ENCODE measurements around the gene RASL10A. TPM values are rescaled to one million over a fixed set of nuclear protein-coding genes. Genes with fewer than 3 reads are reported as not detected.
"Not testable (repeated sequence)": the region's sequence is repeated elsewhere in the genome, so short reads cannot be mapped to it uniquely, and the experiment has no call there.

The RASL10A gene, protein sequence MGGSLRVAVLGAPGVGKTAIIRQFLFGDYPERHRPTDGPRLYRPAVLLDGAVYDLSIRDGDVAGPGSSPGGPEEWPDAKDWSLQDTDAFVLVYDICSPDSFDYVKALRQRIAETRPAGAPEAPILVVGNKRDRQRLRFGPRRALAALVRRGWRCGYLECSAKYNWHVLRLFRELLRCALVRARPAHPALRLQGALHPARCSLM
- 0.21 TPM for total RNA-seq

DNA sequence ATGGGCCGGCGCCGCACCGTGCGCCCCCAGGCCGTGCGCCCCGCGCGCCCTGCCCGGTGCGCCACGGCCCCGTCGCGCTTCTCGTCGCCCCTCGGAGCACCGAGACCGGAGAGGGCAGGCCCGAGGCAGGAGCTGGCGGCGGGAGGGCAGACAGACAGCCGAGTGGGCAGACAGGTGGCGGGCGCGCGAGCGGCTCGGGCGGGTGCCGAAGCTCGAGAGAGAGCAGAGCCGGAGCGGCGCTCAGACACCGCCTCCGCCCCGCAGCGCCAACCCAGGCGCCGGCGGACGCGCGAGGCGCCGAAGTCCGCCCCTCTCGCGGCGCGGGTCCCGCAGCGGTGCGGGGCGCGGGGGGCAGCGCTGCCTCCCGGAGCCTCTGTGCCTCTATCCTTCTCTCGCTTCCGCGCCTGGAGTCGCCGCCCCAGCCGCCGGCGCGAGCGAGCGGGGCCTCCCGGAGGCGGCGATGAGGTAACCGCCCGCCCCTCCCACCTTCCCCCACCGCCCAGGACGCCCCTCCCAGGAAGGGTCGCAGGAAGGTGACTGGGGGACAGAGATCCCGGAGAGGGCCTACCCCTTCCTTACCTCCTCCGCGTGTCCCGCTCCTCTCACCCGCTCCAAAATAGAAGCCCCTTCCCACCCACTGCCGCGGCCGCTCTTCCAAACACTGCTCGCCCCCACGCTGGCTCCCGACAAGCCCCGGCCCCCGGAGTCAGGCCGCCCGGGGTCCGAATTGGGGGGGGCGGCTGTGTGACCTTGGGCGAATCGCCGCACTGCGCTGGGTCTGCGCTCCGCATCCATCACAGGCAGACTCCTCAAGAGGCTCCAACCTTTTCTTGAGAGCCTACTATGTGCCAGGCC lies at the start of gene RASL10A:
RASL10A (minus strand) TSS at position 412 of the 855 bp plus-strand sequence. CDS start 451 bp downstream, outside the sequence.
- Histone ChIP-seq H3K27me3 (ENCODE audit: insufficient read depth, low read length) (peaks cover 32% of the 10 kb centered on the region), H3K4me3 (ENCODE audit: low read length) (no peak within 1 kb of the TSS)

DNA sequence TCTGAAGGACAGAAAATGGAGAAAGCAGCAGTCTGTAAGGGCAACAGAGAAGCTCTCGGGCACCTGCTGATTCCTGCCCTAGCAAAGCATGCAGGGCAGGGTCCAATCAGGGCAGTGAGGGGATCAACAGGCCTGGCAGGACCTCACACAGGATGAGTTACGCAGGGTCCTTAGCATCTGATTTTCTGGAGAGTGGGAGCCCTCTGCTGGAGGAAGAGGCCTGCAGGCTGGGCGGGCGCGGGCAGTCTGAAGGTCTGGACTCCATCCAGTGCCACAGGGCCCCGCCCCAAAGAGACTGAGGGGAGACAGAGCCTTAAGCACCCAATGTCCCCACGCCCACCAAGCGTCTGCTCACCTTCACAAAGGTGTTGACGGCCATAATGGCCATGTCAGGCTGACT lies 44.0 kb upstream of the RASL10A start:
- Histone ChIP-seq H3K4me1 (ENCODE audit: insufficient read depth, low read length) (peaks cover 12% of the 10 kb centered on the region), H3K27me3 (ENCODE audit: insufficient read depth, low read length) (no peaks in the 10 kb centered on the region), H3K9me3 (ENCODE audit: low read depth, low read length) (no peaks in the 10 kb centered on the region), H3K4me3 (ENCODE audit: low read length) (no peak overlapping the region)

More for the DNA sequence above, at the start of gene RASL10A:
- Histone ChIP-seq H3K9me3 (ENCODE audit: low read depth, low read length) (no peaks in the 10 kb centered on the region), H3K4me1 (ENCODE audit: insufficient read depth, low read length) (peaks cover 22% of the 10 kb centered on the region)

DNA sequence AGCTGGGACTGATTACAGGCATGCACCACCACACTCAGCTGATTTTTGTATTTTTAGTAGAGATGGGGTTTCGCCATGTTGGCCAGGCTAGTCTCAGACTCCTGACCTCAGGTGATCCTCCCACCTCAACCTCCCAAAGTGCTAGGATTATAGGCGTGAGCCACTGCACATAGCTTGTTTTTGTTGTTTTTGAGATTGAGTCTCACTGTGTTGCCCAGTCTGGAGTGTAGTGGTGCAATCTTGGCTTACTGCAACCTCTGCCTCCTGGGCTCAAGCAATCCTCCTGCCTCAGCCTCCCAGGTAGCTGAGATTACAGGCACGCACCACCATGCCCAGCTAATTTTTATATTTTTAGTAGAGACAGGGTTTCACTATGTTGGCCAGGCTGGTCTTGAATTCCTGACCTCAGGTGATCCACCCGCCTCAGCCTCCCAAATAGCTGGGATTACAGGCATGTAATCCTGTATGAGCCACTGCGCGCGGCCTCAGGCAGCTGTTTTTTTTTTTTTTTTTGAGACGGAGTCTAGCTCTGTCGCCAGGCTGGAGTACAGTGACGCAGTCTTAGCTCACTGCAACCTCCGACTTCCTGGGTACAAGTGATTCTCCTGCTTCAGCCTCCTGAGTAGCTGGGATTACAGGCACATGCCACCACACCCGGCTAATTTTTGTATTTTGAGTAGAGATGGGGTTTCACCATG lies 41.8 kb upstream of the RASL10A start:
- not testable (repeated sequence) for H3K4me1 ChIP-seq (ENCODE audit: insufficient read depth, low read length); H3K27me3 ChIP-seq (ENCODE audit: insufficient read depth, low read length); H3K9me3 ChIP-seq (ENCODE audit: low read depth, low read length); H3K4me3 ChIP-seq (ENCODE audit: low read length)

DNA sequence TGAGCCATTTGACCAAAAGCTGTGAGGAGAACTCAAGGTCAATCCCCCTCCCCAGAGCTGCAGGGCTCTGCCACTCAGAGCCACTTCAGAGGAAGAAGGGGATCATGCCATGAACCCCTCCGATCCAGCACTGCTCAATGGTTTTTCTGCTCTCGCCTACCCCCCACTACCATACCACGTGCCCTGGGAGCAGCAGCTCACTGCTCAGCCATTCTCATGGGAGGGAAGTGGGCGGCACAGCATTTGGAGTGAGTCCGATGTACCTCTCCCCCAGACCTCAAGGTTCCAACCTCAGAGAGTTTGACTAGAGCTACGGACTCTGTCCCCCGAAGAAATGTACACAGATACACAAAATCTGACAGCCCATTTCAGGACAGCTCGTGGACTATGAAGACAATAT lies 38.4 kb upstream of the RASL10A start:
- Histone ChIP-seq H3K27me3 (ENCODE audit: insufficient read depth, low read length) (no peaks in the 10 kb centered on the region), H3K4me1 (ENCODE audit: insufficient read depth, low read length) (no peaks in the 10 kb centered on the region)

DNA sequence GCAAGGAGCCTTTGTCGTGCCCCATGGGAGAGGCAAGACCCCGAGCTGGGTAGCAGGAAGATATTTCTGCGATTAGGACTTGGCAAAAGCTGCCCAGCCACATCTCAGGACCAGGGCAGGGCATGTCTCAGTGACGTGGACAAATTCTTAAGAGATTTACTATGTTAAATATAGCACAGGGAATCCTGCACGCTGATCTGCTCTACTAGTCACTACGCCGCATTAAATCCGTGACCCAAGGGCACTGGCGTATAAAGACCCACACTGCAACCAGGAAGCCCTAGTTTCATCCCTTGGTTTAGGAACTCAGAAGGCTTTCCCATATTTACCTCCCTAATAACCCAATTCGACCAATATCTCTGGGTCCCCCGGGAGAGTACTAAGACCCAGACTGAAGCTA lies 37.8 kb upstream of the RASL10A start:
- Histone ChIP-seq H3K4me1 (ENCODE audit: insufficient read depth, low read length) (no peaks in the 10 kb centered on the region), H3K27me3 (ENCODE audit: insufficient read depth, low read length) (no peaks in the 10 kb centered on the region), H3K4me3 (ENCODE audit: low read length) (no peak overlapping the region), H3K9me3 (ENCODE audit: low read depth, low read length) (no peaks in the 10 kb centered on the region)

More for the DNA sequence above, 38.4 kb upstream of the RASL10A start:
- Histone ChIP-seq H3K9me3 (ENCODE audit: low read depth, low read length) (no peaks in the 10 kb centered on the region), H3K4me3 (ENCODE audit: low read length) (no peak overlapping the region)

DNA sequence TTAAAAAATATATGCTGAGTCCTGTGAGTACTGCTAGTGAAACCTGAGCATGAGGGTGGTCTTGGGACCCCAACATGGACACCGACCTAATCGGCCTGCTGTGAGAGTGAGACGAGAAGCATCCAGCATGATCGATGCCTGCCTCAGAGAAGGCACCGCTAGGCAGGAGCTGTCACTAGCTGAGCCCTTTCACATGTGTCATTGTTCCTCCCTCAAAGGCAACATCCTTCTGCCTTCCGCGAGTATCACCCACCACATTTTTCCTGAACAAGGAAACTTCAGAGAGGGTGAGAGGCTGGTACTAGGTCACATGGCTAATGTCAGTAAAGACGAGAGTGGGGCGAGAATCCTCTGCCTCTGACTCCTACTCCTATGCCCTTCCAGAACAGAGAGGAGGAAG lies 37.3 kb upstream of the RASL10A start:
- no peak overlapping the region for H3K4me3 ChIP-seq (ENCODE audit: low read length)
- no peaks in the 10 kb centered on the region for H3K4me1 ChIP-seq (ENCODE audit: insufficient read depth, low read length)
- H3K9me3 ChIP-seq (ENCODE audit: low read depth, low read length) = no peaks in the 10 kb centered on the region
- H3K27me3 ChIP-seq (ENCODE audit: insufficient read depth, low read length) = no peaks in the 10 kb centered on the region

DNA sequence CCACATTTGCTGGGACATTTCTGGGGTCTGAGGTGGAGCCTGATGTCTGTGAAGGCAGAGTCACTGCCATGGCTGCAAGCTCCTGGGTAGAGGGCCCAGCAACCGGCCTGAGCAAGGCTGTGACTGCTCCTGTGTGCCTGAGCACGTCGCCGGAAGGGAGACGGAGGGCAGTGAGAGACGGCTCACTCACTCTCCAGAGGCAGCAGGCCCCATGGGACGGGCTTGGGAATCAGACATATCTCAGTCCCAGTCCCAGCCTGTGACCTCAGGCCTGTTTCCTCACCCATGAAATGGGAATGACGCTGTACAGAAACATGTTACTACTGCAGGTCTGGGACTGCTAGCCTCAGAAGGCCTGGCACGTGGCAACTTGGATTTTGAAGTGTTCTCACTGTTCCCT lies 36.4 kb upstream of the RASL10A start:
- Histone ChIP-seq H3K27me3 (ENCODE audit: insufficient read depth, low read length) (no peaks in the 10 kb centered on the region), H3K4me3 (ENCODE audit: low read length) (no peak overlapping the region), H3K4me1 (ENCODE audit: insufficient read depth, low read length) (no peaks in the 10 kb centered on the region), H3K9me3 (ENCODE audit: low read depth, low read length) (no peaks in the 10 kb centered on the region)

DNA sequence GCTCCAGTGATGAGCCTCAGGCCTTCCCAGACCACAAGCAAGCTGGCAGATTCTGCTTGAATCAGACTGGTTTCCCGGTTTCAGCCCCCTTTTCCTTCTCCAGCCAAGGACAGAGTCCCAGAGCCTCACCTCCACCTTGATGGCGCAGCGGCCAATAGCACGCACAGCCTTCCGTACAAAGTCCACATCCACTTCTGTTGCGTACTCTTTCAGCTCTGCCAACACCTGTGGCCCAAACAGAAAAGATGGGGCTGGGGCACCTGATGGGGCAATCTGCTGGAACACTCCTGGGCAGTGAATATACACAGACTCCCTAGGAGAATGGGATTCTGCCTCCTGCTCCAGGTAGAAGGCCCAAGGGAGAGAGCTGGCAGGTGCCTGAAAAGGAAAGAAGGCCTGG lies 35.5 kb upstream of the RASL10A start:
- H3K4me1 ChIP-seq (ENCODE audit: insufficient read depth, low read length) = no peaks in the 10 kb centered on the region
- no peak overlapping the region for H3K4me3 ChIP-seq (ENCODE audit: low read length)
- no peaks in the 10 kb centered on the region for H3K9me3 ChIP-seq (ENCODE audit: low read depth, low read length)
- H3K27me3 ChIP-seq (ENCODE audit: insufficient read depth, low read length) = no peaks in the 10 kb centered on the region

DNA sequence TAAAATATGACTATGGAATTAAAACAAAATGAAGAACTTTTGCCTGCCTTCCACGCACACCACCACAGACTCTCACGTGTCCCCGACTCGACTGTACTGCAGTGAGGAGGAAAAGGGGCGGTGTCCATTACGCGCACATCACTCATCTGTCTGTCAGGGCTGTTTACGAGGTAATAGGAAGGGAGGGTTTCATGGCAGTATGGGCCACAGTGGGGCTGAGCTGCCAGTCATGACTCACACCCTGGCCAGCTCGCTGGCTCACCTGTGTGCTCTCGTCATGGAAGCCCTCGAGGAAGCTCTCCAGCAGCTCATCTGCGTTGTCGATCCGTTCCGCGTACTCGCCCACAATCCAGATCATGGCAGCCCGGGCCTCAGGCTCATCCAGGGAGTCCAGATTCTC lies 33.5 kb upstream of the RASL10A start:
- Histone ChIP-seq H3K9me3 (ENCODE audit: low read depth, low read length) (no peaks in the 10 kb centered on the region), H3K4me3 (ENCODE audit: low read length) (no peak overlapping the region), H3K27me3 (ENCODE audit: insufficient read depth, low read length) (no peaks in the 10 kb centered on the region), H3K4me1 (ENCODE audit: insufficient read depth, low read length) (no peaks in the 10 kb centered on the region)

DNA sequence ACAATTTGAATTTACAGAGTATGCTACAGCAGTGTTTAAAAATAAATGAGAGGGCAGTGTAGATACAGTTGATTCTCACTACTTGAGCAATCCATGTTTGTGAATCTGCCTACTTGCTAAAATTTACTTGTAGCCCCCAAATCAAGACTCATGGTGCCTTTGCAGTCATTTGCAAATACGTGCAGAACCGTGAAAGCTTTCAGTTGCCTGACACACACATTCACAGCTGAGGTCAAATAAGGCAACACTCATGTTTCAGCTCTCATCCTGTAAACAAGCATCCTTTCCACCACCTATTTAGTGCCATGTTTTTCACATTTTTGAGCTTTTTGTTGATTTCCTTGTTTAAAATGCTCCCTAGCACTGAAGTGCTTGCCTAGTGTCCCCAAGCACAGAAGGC lies 32.5 kb upstream of the RASL10A start:
- H3K4me3 ChIP-seq (ENCODE audit: low read length) = no peak overlapping the region
- no peaks in the 10 kb centered on the region for H3K9me3 ChIP-seq (ENCODE audit: low read depth, low read length)
- H3K4me1 ChIP-seq (ENCODE audit: insufficient read depth, low read length) = no peaks in the 10 kb centered on the region
- H3K27me3 ChIP-seq (ENCODE audit: insufficient read depth, low read length) = no peaks in the 10 kb centered on the region

DNA sequence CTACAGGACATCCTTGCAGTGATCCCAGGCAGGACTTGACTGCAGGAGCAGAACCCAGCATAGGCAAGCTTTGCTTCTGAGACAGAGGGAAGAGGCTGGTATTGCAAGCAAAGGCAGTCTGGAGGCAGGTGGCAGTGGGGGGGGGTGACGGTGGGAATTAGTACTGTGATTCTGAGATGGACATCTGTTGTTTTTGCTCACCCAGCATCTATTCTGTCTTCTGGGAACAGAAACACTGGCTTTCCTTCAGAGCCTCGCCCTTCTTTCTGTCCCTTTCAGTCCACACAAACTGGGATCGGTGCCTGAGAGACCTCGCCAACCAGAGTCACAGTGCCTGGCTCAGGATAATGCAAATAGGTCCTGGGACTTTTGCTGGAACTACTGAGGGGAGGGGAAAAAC lies 31.2 kb upstream of the RASL10A start:
- no peak overlapping the region for H3K4me3 ChIP-seq (ENCODE audit: low read length)
- no peaks in the 10 kb centered on the region for H3K9me3 ChIP-seq (ENCODE audit: low read depth, low read length)
- no peaks in the 10 kb centered on the region for H3K27me3 ChIP-seq (ENCODE audit: insufficient read depth, low read length)
- H3K4me1 ChIP-seq (ENCODE audit: insufficient read depth, low read length) = no peaks in the 10 kb centered on the region

DNA sequence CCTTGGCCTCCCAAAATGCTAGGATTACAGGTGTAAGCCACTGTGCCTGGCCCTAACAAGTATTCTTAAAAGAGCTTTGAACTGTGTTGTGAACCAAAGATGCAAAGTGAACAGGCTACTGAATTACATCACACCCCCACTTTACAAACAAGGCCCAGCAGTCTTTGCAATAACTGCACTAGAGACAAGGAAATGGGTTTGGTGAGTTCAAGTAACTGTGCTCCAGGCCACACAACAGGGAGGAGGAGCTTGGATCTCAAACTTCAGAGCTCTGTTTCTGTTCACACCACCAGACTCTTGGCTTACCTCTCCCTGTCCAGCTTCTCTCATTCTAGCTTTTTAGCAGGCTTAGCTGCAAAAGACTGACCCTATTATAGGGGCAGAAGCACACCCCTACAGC lies 30.4 kb upstream of the RASL10A start:
- Histone ChIP-seq H3K4me3 (ENCODE audit: low read length) (no peak overlapping the region), H3K9me3 (ENCODE audit: low read depth, low read length) (no peaks in the 10 kb centered on the region), H3K4me1 (ENCODE audit: insufficient read depth, low read length) (no peaks in the 10 kb centered on the region), H3K27me3 (ENCODE audit: insufficient read depth, low read length) (no peaks in the 10 kb centered on the region)

DNA sequence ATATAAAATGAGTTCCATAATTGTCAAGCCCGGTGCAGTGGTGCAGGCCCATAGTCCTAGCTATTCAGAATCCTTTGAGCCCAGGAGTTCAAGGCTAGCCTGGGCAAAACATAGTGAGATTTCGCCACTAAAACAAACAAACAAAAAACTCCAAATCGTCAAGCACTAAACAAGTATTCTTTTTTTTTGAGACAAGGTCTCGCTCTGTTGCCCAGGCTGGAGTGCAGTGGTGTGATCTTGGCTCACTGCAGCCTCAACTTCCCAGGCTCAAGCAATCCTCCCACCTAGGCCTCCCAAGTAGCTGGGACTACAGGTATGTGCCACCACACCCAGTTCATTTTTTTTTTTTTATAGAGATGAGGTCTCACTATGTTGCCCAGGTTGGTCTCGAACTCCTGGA lies 29.4 kb upstream of the RASL10A start:
- H3K27me3 ChIP-seq (ENCODE audit: insufficient read depth, low read length); H3K4me3 ChIP-seq (ENCODE audit: low read length); H3K4me1 ChIP-seq (ENCODE audit: insufficient read depth, low read length); H3K9me3 ChIP-seq (ENCODE audit: low read depth, low read length): not testable (repeated sequence)

DNA sequence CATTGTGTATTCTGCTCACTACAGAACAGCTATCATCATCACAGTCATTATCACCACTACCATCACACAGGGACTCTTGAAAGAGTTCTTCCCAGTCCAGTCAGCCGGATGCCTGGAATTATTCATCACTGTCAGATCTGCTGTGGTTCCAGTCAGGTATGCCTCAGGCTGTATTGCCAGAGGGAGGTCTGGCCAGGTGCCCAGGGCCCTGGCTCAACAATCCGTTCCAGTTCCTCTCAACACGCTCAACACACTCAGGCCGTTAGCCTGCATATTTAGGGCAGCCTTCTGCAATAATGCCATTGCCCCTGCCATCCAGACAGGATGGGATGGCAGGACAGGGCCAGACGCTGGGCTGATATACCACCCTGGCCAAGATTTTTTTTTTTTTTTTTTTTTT lies 28.6 kb upstream of the RASL10A start:
- no peaks in the 10 kb centered on the region for H3K27me3 ChIP-seq (ENCODE audit: insufficient read depth, low read length)
- no peak overlapping the region for H3K4me3 ChIP-seq (ENCODE audit: low read length)
- H3K4me1 ChIP-seq (ENCODE audit: insufficient read depth, low read length) = no peaks in the 10 kb centered on the region
- no peaks in the 10 kb centered on the region for H3K9me3 ChIP-seq (ENCODE audit: low read depth, low read length)

DNA sequence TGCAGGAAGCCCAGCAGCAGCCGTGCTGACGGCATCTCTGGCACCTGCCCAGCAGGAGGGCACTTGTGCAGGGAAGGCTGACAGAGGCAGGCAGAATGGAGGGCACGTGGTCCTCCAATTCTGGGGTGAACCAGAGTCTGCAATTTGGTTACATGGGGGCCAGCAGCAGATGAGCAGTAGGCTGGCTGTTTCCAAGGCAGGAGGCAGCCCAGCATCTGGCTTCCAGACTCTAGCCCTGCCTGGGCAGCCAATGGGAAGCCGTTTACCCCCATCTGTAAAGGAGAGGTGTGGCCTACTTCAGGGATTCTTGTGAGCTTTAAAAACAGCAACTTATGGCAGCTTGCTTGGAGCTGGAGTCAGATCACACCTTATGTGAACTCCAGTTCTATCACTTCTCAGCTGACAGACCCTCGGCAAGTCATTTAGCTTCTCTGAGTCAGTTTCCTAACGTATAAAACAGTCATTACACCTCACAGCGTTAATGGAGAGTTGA lies 27.9 kb upstream of the RASL10A start:
- Histone ChIP-seq H3K4me1 (ENCODE audit: insufficient read depth, low read length) (no peaks in the 10 kb centered on the region), H3K9me3 (ENCODE audit: low read depth, low read length) (no peaks in the 10 kb centered on the region), H3K27me3 (ENCODE audit: insufficient read depth, low read length) (no peaks in the 10 kb centered on the region), H3K4me3 (ENCODE audit: low read length) (no peak overlapping the region)

All from mononuclear cell (primary cell).